CD4-positive, alpha-beta memory T cell (primary cell): ENCODE data around the gene SLC6A11. TPM values are rescaled to one million over a fixed set of nuclear protein-coding genes. Genes with fewer than 3 reads are reported as not detected.

Experiments used
- CTCF ChIA-PET: fragments of 350-600 bp; sonication (Branson Sonifier 250); formaldehyde crosslinking; loops from one replicate; lab custom pipeline; 2021; ENCODE audit warnings: inconsistent platforms; ENCODE audit not compliant: partially characterized antibody; lab: Charles Lee
- POLR2A ChIA-PET: fragments of 350-600 bp; sonication (Branson Sonifier 250); formaldehyde crosslinking; loops from one replicate; lab custom pipeline; 2021; ENCODE audit not compliant: partially characterized antibody; lab: Charles Lee
- DNase-seq, 5 donors: peaks; one replicate each; pipeline versions ENCODE4 v3.0.0 to v3.0.0-alpha.2; 2020 to 2022; ENCODE audit warnings: mixed read lengths in 1 of 5
- H3K27ac ChIP-seq: one replicate; pipeline ENCODE4 v1.7.0; 2013; ENCODE audit warnings: low read depth, low read length
- H3K27me3 ChIP-seq: 2 replicates; pipeline ENCODE4 v1.7.0; 2013; ENCODE audit warnings: mild to moderate bottlenecking, low read length, moderate library complexity; ENCODE audit not compliant: insufficient read depth
- H3K36me3 ChIP-seq: 2 replicates; pipeline ENCODE4 v1.7.0; 2013; ENCODE audit warnings: mild to moderate bottlenecking, low read length, moderate library complexity; ENCODE audit not compliant: insufficient read depth
- H3K4me1 ChIP-seq: 2 replicates; pipeline ENCODE4 v1.7.0; 2013; ENCODE audit warnings: mild to moderate bottlenecking, low read length, moderate library complexity; ENCODE audit not compliant: insufficient read depth
- H3K4me3 ChIP-seq, 2 donors: one replicate each; pipeline ENCODE4 v1.7.0; 2013; ENCODE audit warnings: low read length in 2 of 2, mild to moderate bottlenecking in 1 of 2
- H3K9me3 ChIP-seq, 2 donors: one replicate each; pipeline ENCODE4 v1.7.0; 2013; ENCODE audit warnings: low read length in 2 of 2, control low read depth in 1 of 2; ENCODE audit not compliant: control insufficient read depth in 1 of 2
- H3K27ac Mint-ChIP-seq, 7 donors: one replicate each; pipeline ENCODE4 v1.8.0; 2020 to 2021; ENCODE audit warnings: mixed read lengths in 7 of 7, mild to moderate bottlenecking in 6 of 7, inconsistent platforms in 3 of 7, moderate library complexity in 3 of 7
- H3K27me3 Mint-ChIP-seq, 2 donors: one replicate each; pipeline ENCODE4 v1.8.0; 2020 to 2021; ENCODE audit warnings: mixed read lengths in 2 of 2
- H3K36me3 Mint-ChIP-seq, 2 donors: one replicate each; pipeline ENCODE4 v1.8.0; 2020 to 2021; ENCODE audit warnings: mixed read lengths in 2 of 2, inconsistent platforms in 1 of 2, mild to moderate bottlenecking in 1 of 2
- H3K4me1 Mint-ChIP-seq, 4 donors: one replicate each; pipeline ENCODE4 v1.8.0; 2020 to 2021; ENCODE audit warnings: mixed read lengths in 4 of 4, mild to moderate bottlenecking in 1 of 4
- H3K4me3 Mint-ChIP-seq, 8 donors: one replicate each; pipeline ENCODE4 v1.8.0; 2020 to 2021; ENCODE audit warnings: mixed read lengths in 8 of 8, mild to moderate bottlenecking in 7 of 8, moderate library complexity in 6 of 8, inconsistent platforms in 3 of 8
- H3K9me3 Mint-ChIP-seq, 8 donors: one replicate each; pipeline ENCODE4 v1.8.0; 2020 to 2021; ENCODE audit warnings: mixed read lengths in 8 of 8, mild to moderate bottlenecking in 5 of 8, inconsistent platforms in 3 of 8, moderate library complexity in 1 of 8
- intact Hi-C: fragments of 100-400 bp; cut with micrococcal nuclease; formaldehyde crosslinking; loops from one replicate; pipeline ENCODE4 v1.15.1; 2023
- polyA plus RNA-seq, 2 donors: library from polyadenylated mRNA; unstranded; fragments of 300-500 nt; fragmentation: Illumina TruSeq; gene quantifications; one replicate each; pipeline ENCODE4 v1.2.3, GENCODE V29; 2021
- total RNA-seq, 2 experiments: library from RNA; stranded (reverse); gene quantifications; one replicate each; pipeline ENCODE4 v1.2.3, GENCODE V29; 2021

Gene SLC6A11
- total and polyA plus RNA-seq, 4 experiments from 2014 or later, result not detected

DNA sequence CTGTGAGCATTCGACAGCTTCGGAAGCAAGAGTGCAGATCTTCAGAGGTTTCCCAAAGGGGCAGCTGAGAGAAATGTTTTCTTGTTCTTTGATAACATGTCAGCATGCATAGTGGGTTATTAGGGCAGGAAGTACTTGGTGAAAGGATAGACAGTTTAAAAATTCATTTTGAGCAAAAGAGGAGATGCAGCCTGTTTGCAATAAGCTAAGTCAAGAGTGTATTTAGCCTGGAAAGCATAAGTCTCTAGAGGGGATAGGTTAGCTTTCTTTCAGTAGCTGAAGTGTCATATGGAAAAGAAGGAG, 7.4 kb downstream of the SLC6A11 start:
- ChIA-PET POLR2A (no interaction called here), CTCF (no interaction called here)
- H3K27me3 ChIP-seq, result no peaks in the 10 kb centered on the region
- no peak overlapping the region for H3K27ac ChIP-seq
- no peaks in the 10 kb centered on the region for H3K4me1 ChIP-seq
- no peak overlapping the region for H3K4me3 Mint-ChIP-seq
- peaks cover 3 to 11% of the 10 kb centered on the region in 2 donors for H3K27me3 Mint-ChIP-seq
- no peaks in the 10 kb centered on the region for H3K36me3 ChIP-seq
- peaks cover 0 to 2% (median 0%) of the 10 kb centered on the region in 8 donors for H3K9me3 Mint-ChIP-seq
- intact Hi-C loops, result no loop called here
- no peak for DNase-seq
- H3K4me1 Mint-ChIP-seq, result no peaks in the 10 kb centered on the region
- H3K27ac Mint-ChIP-seq, result no peak overlapping the region
- H3K9me3 ChIP-seq, result no peaks in the 10 kb centered on the region
- no peaks in the 10 kb centered on the region for H3K36me3 Mint-ChIP-seq
- H3K4me3 ChIP-seq, result no peak overlapping the region

DNA sequence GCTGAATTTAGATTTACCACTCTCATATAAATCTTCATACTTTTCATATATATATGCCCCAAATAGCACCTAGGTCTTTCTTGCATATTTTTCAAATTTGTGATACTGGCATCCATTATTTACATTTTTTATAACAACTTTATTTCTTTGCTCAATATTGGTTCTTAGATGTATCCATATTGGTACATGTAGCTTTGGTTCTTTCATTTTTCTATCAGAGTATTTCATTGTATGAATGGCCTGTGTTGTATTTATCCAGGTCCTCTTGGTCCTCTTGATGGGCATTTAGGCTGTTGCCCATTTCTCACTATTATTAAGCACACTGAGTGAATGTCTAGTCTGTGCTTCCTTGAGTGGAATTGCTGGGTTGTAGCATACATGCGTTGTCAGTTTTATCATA, 8.4 kb downstream of the SLC6A11 start:
- ChIA-PET CTCF (no interaction called here), POLR2A (no interaction called here)
- H3K27ac Mint-ChIP-seq, result no peak overlapping the region

DNA sequence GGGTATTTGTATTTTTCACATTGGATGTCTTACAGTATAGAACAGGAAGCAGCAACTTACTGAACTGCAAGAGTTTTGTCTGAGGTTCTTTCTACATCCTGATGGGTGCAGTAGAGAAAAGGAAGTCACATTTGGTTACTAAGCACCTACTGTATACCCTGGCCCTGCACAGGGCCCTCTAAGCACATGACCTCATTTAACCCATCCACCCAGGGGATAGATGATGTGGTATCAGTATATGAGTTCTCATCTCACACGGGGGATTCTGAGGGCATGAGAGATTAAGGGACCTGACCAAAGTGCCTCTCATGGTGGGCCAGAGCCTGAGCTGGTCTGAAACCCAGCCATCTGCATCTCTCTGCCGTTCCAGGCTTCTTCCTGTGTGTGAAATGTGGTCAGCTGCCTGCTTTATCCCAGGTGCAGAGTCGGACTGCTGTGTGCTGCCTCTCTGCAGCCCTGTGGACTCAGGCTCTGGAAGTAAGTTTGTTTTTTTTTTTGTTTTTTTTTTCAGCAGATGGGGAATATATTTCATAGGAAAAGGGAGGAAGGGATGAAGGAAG, 17.9 kb downstream of the SLC6A11 start:
- Mint-ChIP-seq H3K27me3 (peaks cover 6 to 26% of the 10 kb centered on the region in 2 donors), H3K9me3 (no peaks in the 10 kb centered on the region), H3K27ac (no peak overlapping the region), H3K36me3 (no peaks in the 10 kb centered on the region), H3K4me3 (no peak overlapping the region), H3K4me1 (no peaks in the 10 kb centered on the region)
- Histone ChIP-seq H3K4me3 (no peak overlapping the region), H3K36me3 (no peaks in the 10 kb centered on the region), H3K27ac (no peak overlapping the region), H3K27me3 (peaks cover 6% of the 10 kb centered on the region), H3K9me3 (no peaks in the 10 kb centered on the region), H3K4me1 (no peaks in the 10 kb centered on the region)
- CTCF ChIA-PET, result no interaction called here
- POLR2A ChIA-PET, result no interaction called here
- intact Hi-C loops, result no loop called here
- DNase-seq, result no peak

More for the DNA sequence above, 8.4 kb downstream of the SLC6A11 start:
- H3K27me3 Mint-ChIP-seq, result peaks cover 3 to 8% of the 10 kb centered on the region in 2 donors
- peaks cover 0 to 2% (median 0%) of the 10 kb centered on the region in 8 donors for H3K9me3 Mint-ChIP-seq
- Histone ChIP-seq H3K4me3 (no peak overlapping the region), H3K27me3 (no peaks in the 10 kb centered on the region), H3K9me3 (no peaks in the 10 kb centered on the region), H3K27ac (no peak overlapping the region), H3K36me3 (no peaks in the 10 kb centered on the region), H3K4me1 (no peaks in the 10 kb centered on the region)
- no peak overlapping the region for H3K4me3 Mint-ChIP-seq
- no peak for DNase-seq
- no peaks in the 10 kb centered on the region for H3K4me1 Mint-ChIP-seq
- intact Hi-C loops, result no loop called here
- H3K36me3 Mint-ChIP-seq, result no peaks in the 10 kb centered on the region

- Mint-ChIP-seq H3K4me3 (no peak overlapping the region), H3K27ac (no peak overlapping the region), H3K27me3 (peaks cover 15 to 32% of the 10 kb centered on the region in 2 donors), H3K36me3 (no peaks in the 10 kb centered on the region), H3K9me3 (no peaks in the 10 kb centered on the region), H3K4me1 (no peaks in the 10 kb centered on the region)
- Histone ChIP-seq H3K4me1 (no peaks in the 10 kb centered on the region), H3K4me3 (no peak overlapping the region), H3K27me3 (peaks cover 6% of the 10 kb centered on the region), H3K9me3 (no peaks in the 10 kb centered on the region), H3K27ac (no peak overlapping the region), H3K36me3 (no peaks in the 10 kb centered on the region)
- CTCF ChIA-PET, result no interaction called here
- POLR2A ChIA-PET, result no interaction called here
- no peak for DNase-seq
- intact Hi-C loops, result no loop called here
Measured at GRCh38 chr3:10834951-10835350, 18.9 kb downstream of the SLC6A11 start.

DNA sequence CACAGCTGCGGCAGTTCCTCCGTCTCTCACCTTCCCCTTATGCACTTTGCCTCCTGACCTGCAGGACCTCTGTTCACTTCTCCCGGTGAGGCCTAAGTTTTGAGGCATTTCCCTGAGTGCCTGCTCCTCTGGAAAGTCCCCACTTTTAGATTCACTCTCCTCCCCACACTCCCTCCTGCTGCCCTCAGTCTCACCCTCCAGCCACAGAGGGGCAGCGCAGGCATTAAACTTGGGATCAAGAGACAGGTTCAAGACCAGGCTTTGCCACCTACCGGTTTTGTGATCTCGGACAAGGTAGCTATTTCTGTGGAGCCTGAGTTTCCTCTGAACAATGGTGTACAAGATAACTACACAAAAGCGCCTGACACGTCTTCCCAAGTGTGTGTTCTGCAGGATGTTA, 19.4 kb downstream of the SLC6A11 start:
- no peaks in the 10 kb centered on the region for H3K36me3 ChIP-seq
- no peak for DNase-seq
- no peak overlapping the region for H3K27ac ChIP-seq
- H3K4me1 Mint-ChIP-seq, result no peaks in the 10 kb centered on the region
- H3K9me3 ChIP-seq, result no peaks in the 10 kb centered on the region
- no peak overlapping the region for H3K27ac Mint-ChIP-seq
- H3K4me1 ChIP-seq, result no peaks in the 10 kb centered on the region
- H3K27me3 ChIP-seq, result peaks cover 6% of the 10 kb centered on the region
- H3K4me3 ChIP-seq, result no peak overlapping the region
- H3K4me3 Mint-ChIP-seq, result peak overlapping the region in 1 of 8 donors; percentile 11
- H3K27me3 Mint-ChIP-seq, result peaks cover 18 to 32% of the 10 kb centered on the region in 2 donors
- ChIA-PET CTCF (no interaction called here), POLR2A (no interaction called here)
- H3K9me3 Mint-ChIP-seq, result no peaks in the 10 kb centered on the region
- no peaks in the 10 kb centered on the region for H3K36me3 Mint-ChIP-seq
- intact Hi-C loops, result no loop called here

DNA sequence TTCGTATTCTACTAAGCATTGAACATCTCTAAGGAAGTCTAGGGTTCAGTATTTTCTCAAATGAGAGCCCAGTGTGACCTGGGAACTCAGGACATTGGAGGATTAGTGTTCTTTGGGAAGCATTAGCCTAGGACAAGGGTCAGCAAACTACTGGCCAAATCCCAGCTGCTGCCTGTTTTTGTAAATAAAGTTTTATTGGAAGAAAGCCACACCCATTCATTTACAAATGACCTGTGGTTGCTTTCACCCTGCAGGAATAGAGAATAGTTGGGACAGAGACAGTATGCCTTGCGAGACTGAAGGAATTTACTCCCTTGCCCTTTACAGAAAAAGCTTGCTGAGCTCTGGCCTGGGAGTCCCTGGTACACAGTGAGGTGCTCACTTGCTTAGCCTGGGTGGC, 20.6 kb downstream of the SLC6A11 start:
- Mint-ChIP-seq H3K4me3 (no peak overlapping the region), H3K4me1 (no peaks in the 10 kb centered on the region), H3K27me3 (peaks cover 22 to 35% of the 10 kb centered on the region in 2 donors), H3K36me3 (no peaks in the 10 kb centered on the region), H3K9me3 (no peaks in the 10 kb centered on the region), H3K27ac (no peak overlapping the region)
- Histone ChIP-seq H3K4me1 (no peaks in the 10 kb centered on the region), H3K27me3 (peaks cover 6% of the 10 kb centered on the region), H3K27ac (no peak overlapping the region), H3K36me3 (no peaks in the 10 kb centered on the region), H3K4me3 (no peak overlapping the region), H3K9me3 (no peaks in the 10 kb centered on the region)
- CTCF ChIA-PET, result no interaction called here
- POLR2A ChIA-PET, result no interaction called here
- intact Hi-C loops, result no loop called here
- DNase-seq, result no peak

GRCh38 chr3:10837849-10838248, 21.8 kb downstream of the SLC6A11 start:
- H3K9me3 Mint-ChIP-seq, result no peaks in the 10 kb centered on the region

DNA sequence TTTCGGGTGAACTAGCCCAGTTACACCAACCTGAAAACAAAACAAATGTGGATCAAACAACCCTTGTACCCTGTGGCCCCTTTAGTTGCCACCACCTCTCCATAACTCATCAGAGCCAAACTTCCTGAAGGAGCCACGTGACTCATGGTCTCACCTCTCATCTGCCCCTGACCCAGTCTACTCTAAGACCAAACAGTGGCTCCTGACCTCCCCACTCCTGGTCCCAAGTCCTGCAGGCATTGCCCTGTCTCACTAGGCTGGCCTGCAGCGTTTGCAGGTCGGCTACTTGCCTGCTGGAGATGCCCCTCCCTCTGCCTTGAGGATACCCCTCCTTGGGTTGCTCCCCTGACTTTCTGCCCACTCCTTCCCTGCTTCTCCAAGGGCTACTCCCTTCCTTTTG, 23.1 kb downstream of the SLC6A11 start:
- H3K27me3 ChIP-seq, result peaks cover under 1% of the 10 kb centered on the region
- H3K4me1 Mint-ChIP-seq, result no peaks in the 10 kb centered on the region
- H3K9me3 ChIP-seq, result no peaks in the 10 kb centered on the region
- intact Hi-C loops, result no loop called here
- ChIA-PET POLR2A (no interaction called here), CTCF (no interaction called here)
- no peaks in the 10 kb centered on the region for H3K36me3 Mint-ChIP-seq
- H3K4me3 Mint-ChIP-seq, result no peak overlapping the region
- peaks cover 21 to 24% of the 10 kb centered on the region in 2 donors for H3K27me3 Mint-ChIP-seq
- no peaks in the 10 kb centered on the region for H3K36me3 ChIP-seq
- H3K27ac Mint-ChIP-seq, result no peak overlapping the region
- DNase-seq, result no peak
- no peaks in the 10 kb centered on the region for H3K4me1 ChIP-seq
- H3K27ac ChIP-seq, result no peak overlapping the region
- no peak overlapping the region for H3K4me3 ChIP-seq
- no peaks in the 10 kb centered on the region for H3K9me3 Mint-ChIP-seq

More at GRCh38 chr3:10837849-10838248, 21.8 kb downstream of the SLC6A11 start:
- H3K9me3 ChIP-seq, result no peaks in the 10 kb centered on the region
- no peaks in the 10 kb centered on the region for H3K36me3 ChIP-seq
- ChIA-PET CTCF (no interaction called here), POLR2A (no interaction called here)
- intact Hi-C loops, result no loop called here
- Mint-ChIP-seq H3K4me1 (no peaks in the 10 kb centered on the region), H3K27me3 (peaks cover 22 to 30% of the 10 kb centered on the region in 2 donors), H3K36me3 (no peaks in the 10 kb centered on the region), H3K27ac (no peak overlapping the region), H3K4me3 (no peak overlapping the region)
- H3K27ac ChIP-seq, result no peak overlapping the region
- no peak overlapping the region for H3K4me3 ChIP-seq
- H3K27me3 ChIP-seq, result peaks cover 6% of the 10 kb centered on the region
- no peak for DNase-seq
- no peaks in the 10 kb centered on the region for H3K4me1 ChIP-seq
